HT-29 (cell line): ENCODE measurements around the gene TSR1. TPM values are rescaled to one million over a fixed set of nuclear protein-coding genes. Genes with fewer than 3 reads are reported as not detected.
"Not testable (repeated sequence)": the region's sequence is repeated elsewhere in the genome, so short reads cannot be mapped to it uniquely, and the experiment has no call there.

ENCODE experiments used
- DNase-seq: peaks from one replicate; pipeline ENCODE4 v3.0.0-alpha.2; 2015; ENCODE audit warnings: low spot score
- total RNA-seq: library from RNA; depleted of rRNA; stranded (reverse); fragments of >200 nt; shearing (Covaris generic); gene quantifications from 2 replicates; pipeline ENCODE4 v1.2.3, GENCODE V29; 2014

Gene TSR1
- total RNA-seq, 1 experiment from 2014 or later, result 34.7 TPM

DNA sequence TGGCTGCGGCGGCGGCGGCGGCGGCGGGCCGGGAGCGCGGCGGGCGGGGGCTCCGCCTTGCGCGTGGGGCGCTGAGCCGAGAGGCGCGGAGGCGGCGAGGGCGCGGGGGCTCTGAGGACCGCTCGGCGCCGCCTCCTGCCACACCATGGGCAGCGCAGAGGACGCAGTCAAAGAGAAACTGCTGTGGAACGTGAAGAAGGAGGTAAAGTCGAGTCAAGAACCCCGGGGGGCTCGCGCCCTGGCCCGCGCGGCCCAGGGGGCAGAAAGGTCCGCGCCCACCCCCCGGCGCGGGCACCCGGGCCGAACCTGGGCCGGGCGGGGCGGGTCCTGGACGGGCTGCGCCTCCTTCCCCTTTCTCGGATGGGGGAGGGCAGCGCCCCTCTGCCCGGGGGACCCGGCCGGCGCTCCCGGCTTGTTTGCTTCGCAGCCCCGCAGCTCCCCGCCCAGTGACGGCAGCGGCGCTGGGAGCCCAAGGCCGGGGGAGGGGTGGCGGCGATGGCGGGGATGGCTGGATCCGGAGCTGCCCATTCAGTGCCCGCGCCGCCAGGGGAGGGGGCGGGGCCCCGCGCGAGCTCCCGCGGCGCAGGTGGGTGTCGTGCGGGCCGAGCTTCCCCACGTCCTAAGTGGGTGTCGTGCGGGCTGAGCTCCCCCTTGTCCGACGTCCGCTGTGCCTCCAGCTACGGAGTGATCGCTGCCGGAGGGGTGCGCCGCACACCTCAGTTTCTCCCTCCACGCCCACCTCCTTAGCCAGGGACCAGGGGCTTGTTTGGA is 1.5 kb upstream of the TSR1 start:
- peak; percentile 36 for DNase-seq

DNA sequence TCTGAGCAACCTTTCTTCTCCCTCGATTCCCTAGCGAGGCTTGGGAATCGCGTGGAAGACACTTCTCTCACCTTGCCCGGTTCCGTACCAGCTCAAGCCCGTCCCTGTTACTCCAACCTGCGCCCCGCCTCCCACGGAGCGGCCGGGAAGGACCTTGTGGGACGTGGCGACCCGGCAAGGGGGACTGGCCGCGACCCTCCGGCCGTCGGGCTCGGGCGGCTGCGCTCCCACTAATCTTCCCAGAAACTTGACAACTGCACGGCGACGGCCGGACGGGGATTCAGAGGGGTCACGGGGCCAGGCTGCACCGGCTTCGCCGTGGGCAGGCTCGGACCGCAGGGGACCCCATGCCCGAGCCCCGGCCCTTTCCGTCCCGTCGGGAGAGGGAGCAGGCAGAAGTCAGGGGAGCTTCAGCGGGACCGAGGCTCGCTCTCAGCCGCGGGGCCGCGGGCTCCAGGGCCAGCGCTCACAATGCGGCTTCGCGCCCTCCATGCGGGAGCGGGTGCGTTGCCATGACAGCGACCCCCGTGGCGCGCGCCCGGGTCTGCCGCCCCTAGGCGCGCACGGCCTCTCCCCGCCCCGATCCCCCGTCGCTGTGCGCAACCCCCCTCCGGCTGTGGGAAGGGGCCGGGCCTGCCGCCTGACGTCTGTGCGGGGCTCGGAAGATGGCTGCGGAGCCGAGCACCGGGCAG is 741 bp upstream of the TSR1 start, which contains the start of gene SGSM2:
Gene SGSM2, plus strand, starts transcription at position 650 of the 692 bp plus-strand sequence. CDS start 188 bp downstream, outside the sequence.
- DNase-seq, result no peak

DNA sequence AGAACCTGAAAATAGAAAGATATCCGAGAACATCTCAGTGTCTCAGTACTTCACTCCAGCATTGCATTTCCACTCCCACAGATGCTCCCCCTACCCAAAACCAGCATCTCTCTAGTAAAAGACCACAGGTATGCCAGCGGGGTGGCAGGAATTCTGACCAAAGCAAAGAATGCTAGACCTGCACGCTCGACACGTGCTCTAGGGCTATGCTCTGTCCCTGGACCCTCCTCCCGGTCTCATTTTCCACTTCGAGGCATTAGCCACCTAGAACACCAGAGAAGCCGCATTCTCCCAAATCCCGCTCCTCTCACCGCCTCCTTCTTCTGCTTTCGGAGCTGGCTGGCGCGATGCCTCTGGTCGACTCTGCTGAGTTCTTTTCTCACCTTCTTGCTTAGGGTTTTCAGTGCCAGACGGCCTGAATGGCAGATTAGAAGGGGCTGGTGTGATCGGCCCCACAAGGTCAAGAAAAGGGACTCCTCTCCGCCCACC is 487 bp downstream of the TSR1 start:
- DNase-seq, result peak; percentile 6

DNA sequence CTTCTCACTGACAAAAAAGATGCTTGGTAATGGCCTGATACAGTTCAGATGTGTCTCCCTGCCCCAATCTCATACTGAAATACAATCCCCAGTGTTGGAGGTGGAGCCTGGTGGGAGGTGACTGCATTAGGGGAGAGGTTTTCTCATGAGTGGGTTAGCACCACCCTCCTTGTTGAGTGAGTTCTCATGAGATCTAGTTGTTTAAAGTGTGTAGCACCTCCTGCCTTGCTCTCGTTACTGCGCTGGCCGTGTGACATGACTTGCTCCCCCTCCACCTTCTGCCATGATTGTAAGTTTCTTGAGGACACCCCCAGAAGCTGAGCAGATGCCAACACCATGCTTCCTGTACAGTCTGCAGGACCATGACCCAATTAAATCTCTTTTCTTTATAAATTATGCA is 5.0 kb downstream of the TSR1 start:
- DNase-seq, result no peak

DNA sequence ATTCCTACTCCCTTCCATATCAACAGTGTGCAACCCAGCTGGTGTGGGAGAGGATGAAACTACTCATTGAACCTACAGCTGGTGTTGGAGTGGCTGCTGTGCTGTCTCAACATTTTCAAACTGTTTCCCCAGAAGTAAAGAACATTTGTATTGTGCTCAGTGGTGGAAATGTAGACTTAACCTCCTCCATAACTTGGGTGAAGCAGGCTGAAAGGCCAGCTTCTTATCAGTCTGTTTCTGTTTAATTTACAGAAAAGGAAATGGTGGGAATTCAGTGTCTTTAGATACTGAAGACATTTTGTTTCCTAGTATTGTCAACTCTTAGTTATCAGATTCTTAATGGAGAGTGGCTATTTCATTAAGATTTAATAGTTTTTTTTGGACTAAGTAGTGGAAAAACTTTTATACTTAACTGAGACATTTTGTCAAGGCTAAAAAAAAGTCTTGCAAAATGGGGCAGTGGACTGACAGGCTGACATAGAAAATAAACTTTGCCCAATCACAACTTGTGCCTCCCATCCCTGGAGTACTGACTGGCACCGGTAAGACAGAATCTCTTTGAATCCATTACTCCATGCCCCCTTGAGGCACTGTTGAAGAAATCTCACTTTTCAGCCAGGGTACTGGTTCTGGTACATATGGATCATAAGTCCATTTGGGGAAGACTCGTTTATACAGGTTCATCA is 12.5 kb downstream of the TSR1 start:
- DNase-seq, result no peak

DNA sequence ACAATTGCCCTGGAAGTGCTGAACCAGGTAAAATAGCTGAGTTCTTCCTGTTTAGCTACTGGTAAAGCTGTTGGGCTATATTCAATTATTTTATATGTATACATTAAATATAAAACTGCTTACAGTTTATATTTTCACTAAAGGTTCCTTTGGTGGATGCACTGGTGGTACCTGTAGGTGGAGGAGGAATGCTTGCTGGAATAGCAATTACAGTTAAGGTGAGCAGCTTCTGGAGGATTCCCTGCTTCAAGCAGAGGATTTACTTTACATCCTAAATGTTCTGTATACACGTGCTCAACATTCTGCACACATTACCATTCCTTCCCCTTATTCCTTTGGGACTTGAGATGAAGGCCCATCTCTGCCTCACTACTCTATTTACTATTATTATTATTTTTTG is 14.9 kb downstream of the TSR1 start:
- DNase-seq, result no peak

DNA sequence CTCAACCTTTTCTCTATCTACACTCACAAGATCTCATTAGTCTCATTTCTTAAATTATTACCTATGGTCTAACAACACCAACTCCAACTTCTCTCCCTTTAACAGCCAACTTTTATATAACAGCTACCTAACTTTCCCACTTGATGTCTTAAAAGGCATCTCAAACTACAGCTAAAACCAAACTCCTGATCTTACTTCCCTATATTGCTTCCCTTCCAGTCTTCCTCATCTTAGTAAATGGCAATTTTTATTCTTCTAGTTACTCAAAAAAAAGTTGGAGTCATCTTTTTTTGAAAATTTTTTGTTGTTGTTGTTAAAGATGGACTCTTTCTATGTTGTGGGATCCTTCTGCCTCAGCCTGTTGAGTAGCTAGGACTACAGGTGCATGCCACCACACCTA is 17.2 kb downstream of the TSR1 start:
- DNase-seq, result no peak

DNA sequence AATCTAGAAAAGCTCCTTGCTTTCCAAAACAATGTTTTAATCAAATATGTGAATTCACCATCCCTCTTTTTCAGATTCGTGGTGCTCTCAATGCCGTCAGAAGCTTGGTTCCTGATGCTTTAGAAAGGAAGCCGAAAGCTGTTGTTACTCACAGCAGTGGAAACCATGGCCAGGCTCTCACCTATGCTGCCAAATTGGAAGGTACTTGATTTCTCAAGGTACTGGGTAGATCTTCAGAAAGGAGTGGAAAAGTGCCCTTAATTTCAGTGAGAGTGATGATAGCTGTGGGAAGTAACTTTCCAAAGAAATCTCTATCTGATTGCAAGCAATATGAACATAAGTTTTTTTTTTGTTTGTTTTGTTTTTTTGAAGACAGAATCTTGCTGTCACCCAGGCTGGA is 18.5 kb downstream of the TSR1 start:
- DNase-seq, result no peak

DNA sequence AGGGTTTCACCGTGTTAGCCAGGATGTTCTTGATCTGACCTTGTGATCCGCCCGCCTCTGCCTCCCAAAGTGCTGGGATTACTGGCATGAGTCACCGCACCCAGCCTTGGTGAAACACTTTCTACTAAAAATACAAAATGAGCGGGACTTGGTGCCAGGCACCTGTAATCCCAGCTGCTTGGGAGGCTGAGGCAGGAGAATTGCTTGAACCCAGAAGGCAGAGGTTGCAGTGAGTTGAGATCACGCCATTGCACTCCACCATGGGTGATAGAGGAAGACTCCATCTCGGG is 19.4 kb downstream of the TSR1 start:
- DNase-seq, result not testable (repeated sequence)

DNA sequence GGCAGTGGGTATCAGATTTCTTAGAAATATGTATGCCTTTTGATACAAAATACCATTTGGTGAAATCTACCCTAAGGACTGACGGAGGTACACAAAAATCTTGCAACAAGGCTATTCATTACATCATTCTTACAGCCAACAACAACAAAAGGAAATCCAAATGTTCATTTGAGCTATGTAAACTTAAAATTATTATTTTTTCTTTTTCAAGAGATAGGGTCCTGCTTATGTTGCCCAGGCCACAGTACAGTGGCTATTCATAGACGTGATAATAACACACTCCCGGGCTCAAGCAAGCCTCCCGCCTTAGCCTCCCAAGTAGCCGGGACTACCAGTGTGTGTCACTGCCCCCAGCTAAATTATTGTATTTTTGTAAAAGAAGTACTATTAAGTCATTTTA is 23.5 kb downstream of the TSR1 start:
- no peak for DNase-seq

DNA sequence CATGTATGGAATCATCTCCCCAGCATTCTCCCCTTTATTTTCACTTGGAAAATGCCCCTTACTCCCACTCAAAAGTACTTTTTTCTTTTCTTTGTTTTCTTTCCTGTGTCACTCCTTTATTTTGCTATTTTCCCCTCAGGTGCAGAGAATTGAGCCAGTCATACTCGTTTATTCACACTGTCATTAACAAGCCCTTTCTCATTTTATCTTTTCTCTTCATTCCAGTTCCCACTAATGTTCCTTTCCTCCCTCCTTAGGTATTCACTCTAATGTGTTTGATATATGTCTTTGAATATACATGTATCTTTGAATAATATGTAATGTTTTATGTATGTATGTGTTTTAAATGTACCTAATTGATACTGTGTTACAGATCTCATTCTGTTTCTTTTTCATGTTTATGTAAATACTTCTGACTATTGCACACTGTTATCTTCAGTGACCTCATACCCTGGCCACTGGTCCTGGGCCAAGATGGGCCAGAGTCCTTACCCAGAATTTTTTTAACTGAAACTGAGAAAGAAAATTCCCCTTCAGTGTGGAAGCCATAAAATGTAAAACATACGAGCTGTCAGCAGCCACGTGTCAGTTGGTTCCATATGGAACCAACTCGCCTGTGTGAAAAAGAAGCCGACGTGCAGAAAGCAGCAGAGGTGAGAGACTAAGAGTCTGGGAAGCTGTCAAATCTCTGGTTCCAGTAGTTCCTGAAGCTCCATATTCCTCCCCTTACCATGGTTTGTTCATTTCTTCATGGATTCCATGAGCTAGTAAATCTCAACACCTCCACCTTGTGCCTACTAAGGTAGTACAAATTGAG is 26.7 kb downstream of the TSR1 start:
- DNase-seq, result no peak

DNA sequence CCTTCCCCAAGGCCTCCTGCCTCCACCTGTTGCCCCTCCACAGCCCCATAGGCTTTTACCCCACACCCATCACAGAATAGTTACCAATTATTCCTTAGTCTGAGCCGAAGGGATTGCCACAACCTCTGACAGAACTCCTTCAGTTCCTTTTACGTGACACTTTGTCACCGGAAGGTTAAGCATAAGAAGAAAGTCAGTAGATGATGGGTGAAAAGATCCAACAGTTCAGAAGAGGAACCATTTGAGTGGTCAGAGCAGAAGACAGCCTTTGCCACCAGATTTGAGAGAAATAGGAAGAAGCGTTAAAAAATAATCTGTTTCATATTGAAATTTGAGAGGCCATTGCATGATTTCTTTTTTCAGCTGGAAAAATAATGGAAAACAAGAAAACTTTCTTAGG is 31.3 kb downstream of the TSR1 start:
- DNase-seq, result no peak

DNA sequence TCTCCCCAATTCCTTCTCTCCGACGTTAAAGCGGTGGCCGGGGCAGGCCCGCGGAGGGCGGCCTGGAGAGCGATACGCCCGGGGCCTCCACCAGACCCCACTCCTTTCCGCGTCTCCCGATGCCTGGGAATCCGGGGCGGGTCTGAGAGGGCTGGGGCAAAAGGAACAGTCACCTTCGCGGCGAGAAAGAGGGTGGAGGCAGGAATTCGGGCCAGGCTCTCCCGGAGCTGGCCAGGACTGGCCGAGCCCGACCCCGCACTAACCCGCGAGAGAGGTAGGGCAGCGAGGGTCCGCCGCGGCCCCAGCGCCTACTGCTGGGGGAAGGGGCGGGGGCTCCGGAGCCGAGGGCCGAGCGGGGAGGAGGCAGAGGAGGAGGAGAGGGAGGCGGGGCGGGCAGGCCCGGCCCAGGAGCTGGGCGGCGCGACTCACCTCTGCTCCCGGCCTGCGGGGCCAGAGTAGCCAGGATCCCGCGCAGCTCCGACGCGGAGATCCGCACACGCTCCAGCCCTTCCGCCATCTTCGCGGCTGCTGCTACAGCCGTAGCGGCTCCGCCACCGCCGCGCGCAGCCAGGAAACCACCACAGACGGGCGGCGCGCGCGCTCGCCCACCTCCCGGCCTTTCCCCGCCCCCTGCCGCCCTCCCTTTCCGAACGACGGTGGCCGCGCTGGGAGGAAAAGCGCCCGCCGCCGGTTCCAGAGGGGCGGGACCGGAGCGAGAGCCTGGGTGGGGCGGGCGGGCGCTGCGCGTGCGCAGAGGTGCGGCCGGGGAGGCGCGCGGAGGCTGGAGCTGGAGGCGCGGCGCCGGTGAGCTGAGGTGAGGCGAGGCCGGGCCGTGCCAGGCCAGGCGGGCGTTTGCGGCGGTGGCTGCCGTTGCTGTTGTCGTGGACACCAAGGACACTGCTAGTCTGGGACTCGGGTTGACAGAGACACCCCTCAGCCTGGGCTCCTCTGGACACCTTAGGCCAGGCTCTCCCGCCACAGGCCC is 32.8 kb downstream of the TSR1 start, which contains the start of the genes SMG6 and SRR:
Gene SMG6, minus strand, starts transcription at position 582 of the 985 bp plus-strand sequence. Its CDS starts 65 bp downstream, at position 517.
Gene SRR, plus strand, starts transcription at position 747 of the 985 bp plus-strand sequence. CDS start 11,611 bp downstream, outside the sequence.
- peak; percentile 81 for DNase-seq

DNA sequence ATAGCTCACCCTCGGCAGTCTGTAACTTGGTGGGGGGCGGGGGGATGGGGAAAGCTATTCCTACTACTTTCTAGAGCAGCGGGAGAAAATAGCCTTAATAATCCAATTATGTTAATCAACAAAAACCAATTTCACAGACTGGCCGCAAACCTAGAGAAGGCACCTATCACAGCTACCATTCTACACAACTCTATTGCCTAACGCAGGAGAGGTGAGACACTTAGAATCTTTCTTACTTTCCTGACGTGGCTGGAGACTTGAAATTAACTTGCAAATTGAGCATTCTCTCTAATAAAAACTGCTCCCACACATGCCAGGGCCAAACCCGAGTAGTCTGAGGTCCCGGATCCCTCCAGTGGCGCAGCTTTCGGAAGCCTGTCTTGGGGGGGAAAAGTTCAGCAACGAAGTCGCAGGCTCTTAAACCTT is 33.5 kb downstream of the TSR1 start:
- DNase-seq, result no peak

DNA sequence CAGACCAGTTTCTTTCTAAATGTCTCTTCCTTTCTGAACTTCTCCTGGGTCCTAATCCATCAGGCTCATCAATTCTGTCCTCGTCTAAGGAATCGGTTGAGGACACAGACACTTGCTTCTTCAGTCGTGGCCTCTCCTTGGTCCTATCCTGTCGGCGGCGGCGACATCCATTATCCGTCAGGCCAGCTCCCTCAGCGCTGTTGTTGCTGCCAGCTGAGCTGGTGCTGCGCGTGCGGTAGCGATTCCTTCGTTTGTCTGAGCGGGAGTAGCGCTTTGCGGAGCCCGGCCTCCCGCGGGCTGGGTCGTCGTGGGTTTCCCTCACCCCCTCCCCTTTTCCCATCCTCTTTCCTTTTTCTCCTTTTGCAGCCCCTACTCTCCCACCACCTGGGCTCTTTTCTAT is 36.5 kb downstream of the TSR1 start:
- DNase-seq, result no peak

DNA sequence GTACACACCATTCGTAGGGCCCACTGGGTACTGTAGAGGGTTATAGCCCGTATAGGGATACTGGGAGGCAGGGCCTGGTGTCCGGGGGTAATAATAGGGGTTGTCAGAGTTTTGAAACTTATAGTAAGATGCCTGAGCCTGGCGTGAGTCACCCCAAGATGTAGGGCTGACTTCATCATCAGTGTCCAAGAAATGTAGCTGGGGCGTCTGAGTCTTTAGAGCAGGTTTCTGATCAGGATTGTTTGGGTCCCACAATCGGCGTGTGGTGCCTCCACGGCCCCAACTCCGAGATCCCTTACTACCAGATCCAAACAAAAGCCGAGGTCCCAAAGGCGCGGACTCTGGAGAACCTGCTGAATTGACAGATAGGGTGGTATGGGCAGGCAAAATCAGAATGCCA is 37.1 kb downstream of the TSR1 start:
- DNase-seq, result no peak

DNA sequence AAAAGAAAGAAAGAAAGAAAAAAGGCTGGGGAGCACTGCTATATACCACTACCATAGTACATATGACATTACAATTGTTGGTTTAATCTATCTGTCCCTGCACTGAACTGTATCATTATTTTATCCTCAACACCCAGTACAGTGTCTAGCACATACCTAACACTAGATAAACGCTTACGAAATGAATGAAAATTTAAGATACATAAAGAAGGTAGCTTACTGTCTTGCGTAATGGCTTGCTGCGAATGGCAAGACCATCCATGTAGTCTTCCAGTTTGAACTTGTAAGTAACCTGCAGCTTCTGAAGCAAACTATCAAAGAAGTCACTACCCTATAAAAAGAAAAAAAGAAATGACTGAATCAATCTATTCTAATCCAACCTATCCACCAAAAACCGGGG is 39.2 kb downstream of the TSR1 start:
- DNase-seq, result no peak

DNA sequence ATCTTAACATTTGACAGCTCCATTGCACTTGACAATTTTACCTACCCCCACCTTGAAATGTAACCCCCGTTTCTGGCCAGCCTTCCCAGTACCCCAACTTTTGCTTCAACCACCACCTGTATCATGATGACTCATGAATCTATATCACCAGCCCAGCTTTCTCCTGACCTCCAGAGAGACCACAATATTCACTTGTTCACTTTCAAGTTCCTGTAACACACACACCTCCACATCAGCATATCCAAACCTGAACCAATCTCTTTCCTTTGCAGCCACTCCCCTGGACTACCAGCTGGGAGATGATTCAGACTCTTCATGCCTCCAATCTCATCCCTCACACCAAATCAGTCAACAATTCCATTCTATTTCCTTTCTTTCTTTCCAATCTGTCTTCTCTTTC is 40.7 kb downstream of the TSR1 start:
- DNase-seq, result no peak

DNA sequence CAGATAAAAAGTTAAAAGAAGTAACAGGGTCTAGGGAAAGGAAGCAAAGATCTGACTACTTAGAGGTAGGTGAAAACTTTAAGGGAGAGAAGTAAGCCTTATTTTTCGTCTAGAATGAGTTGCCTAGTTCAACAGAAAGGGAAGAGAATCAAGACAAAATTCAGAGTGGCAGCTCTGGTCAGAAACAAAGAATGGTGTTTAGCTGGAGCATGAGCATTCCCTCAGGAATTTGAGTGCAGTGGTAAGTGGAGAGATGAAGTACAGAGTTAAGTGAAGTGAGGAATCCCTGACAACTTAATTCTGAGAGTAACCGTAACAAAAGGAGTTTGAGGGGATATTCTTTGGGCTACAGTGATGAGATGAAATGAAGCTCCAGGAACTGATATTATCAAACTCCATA is 44.2 kb downstream of the TSR1 start:
- no peak for DNase-seq

DNA sequence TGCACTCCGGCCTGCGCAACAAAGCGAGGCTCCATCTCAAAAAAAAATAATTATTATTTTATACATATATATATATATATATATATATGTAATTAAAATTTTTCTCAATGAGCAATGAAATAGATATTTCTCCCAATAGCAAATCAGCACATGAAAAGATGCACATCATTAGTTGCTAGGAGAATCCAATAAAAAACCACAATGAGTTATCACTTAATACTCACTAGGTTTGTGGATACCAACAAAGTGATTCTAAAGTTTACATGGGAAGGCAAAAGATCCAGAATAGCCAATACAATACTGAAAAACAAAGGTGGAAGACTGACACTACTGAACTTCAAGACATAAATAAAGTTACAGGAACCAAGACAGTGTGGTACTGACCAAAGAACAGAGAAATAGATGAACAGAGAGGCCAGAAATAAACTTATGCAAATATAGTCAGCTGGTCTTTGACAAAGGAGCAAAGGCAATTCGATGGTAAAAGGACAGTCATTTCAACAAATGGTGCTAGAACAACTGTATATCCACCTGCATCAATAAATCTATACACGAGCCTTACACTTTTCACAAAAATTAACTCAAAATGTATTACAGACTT is 46.3 kb downstream of the TSR1 start:
- no peak for DNase-seq
